RPMI7951 (cell line): ENCODE results near the gene ADARB2. TPM values are rescaled to one million over a fixed set of nuclear protein-coding genes. Genes with fewer than 3 reads are reported as not detected.

Experiments used
- DNase-seq: peaks from one replicate; pipeline ENCODE4 v3.0.0-alpha.2; 2012; ENCODE audit warnings: low read depth
- total RNA-seq: library from RNA; depleted of rRNA; stranded (reverse); fragments of >200 nt; shearing (Covaris generic); gene quantifications from 2 replicates; pipeline ENCODE4 v1.2.3, GENCODE V29; 2014

ADARB2 gene
- total RNA-seq, 1 experiment from 2014 or later: not detected

- no peak for DNase-seq
These were observed 122.0 kb downstream of the ADARB2 start for GRCh38 chr10:1615186-1615954.

DNA sequence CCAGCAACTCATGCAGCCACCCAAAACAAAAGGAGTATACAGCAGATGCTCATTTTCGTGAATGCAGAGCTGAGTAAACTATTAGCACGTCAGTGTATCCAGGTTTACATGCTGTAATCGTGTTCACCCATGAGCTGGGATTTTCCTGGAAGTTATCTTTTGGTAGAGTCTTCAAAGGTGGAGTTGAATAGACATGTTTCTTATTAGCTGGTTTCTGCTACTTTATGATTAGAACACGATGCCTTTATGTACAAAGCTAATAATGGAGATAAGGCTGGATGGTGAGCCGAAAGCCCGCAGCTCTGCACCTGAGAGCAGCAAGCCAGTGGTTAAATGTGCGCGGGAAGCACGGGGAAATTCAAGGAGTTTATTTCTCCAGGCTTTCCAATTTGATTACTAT is 123.8 kb downstream of the ADARB2 start:
- DNase-seq: no peak

DNA sequence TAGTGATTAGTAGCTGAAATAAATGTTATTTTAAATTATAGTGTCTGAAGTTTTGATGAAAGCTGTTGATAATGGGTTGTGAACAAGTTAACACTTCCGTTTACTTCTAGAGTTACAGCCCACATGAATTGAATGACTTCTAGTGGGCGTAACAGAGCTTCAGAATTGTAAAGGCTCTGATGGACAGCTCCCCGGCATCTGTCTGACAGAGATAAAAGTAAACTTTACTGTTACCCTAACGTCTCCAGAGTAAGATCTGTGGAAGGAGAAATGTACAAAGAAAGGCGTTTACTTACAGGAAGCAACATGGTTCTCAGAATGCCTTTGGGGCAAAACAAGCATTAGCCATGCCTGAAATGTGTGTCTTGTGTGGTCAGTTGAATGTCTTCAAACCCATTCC is 124.4 kb downstream of the ADARB2 start:
- DNase-seq: no peak

DNA sequence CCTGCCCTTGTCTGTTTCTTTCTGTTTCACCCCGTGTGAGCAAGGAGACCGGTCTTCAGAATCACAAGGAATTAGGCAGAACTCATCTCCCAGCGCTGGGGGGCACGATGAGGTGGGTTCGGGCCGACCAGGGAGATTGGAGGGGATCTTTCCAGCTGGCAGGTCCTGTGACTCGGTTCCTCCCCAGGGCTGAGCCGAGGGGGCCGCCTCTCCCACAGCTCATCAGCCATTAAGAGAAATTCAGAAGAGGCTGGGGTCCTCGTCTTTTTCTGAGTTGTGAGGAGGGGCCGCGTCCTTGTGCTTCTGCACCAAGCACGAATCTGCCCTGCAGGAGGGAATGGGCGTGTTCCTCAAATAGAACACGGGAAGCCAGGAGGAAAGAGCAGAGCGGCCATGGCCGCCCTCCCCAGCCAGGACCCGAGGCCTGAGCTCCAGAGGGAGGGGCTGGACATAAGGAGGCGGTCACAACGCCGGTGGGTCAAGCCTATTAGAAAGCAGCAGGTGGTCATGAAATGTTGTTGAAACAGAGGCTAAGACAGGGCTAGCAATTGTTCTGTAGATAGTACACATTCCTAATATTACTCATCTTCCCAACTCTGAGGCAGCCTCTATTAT is 125.3 kb downstream of the ADARB2 start:
- DNase-seq: no peak

DNA sequence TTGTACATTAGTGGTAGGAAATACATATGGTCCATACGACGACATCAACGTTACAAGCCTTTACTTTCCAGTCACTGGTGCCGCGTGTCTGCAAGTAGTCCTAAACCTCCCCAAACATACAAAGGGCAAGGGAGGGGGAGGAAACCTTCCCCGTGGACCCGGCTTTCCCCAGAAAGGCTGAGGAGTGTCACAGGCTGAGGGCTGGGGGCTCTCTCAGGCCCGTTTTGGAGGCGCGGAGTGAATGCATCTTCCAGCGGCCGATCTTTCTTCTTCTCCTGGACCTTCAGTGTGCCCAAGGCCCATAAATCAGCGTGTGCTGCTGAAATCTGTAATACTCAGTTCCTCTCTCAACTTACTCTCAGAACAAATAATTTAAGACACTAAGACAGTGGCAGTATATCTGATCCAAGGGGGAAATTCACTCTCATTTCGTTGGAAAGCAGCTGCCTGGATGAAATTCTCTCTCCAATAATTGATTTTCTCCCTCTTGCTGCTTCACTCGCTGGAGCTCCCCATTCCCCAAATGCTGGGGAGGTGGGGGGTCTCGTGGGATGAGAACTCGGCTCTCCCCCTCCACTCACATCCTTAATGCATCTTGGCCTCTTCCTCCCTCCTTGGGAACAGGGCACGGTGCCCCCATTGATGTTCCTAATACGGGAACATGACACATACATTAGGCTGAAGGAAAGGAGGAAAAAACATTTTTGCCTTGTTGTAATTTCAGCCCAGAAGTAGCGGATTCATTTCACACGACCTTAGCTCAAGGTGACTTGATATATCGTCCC is 126.1 kb downstream of the ADARB2 start:
- DNase-seq: no peak

DNA sequence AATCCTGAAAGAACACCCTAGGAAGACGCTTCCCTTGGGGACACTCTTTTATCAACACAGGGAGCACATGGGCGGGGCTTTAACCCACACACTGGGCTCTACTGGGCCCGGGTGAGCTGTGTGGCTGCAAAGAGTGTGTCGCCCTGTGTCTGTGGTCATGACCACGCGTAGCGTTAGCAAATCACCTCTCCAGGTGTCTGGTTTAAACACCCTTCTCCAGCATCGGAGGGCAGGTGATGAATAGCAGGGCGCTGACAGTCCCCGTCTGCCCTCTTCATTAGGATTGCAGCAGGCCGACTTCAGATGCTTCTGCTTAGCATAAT is 127.7 kb downstream of the ADARB2 start:
- no peak for DNase-seq

- DNase-seq: no peak
These were observed 128.3 kb downstream of the ADARB2 start for GRCh38 chr10:1608851-1609647.

- no peak for DNase-seq
These were observed 128.9 kb downstream of the ADARB2 start for GRCh38 chr10:1608408-1608807.

DNA sequence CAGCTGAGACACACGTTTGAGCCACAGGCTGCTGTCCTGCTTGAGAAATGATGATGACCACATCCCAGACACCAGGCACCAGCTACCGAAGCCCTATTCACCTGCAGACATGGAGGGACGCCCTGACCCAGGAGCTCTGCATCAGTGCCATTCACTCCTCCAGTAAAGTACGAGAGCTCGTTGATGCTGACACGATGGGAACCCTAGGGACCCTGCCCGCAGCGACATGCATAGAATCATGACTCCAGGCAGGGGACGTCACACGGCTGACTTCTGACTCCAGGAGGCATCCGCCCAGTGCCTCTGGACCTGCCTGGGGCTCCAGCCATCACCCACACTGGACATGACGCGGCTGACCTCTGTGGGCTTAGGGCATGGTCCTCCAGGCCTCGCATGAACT is 129.9 kb downstream of the ADARB2 start:
- DNase-seq: no peak

- no peak for DNase-seq
These were observed 131.1 kb downstream of the ADARB2 start for GRCh38 chr10:1605999-1606940.

GRCh38 chr10:1605121-1605520 is 132.2 kb downstream of the ADARB2 start:
- DNase-seq: no peak

GRCh38 chr10:1604246-1604645 is 133.1 kb downstream of the ADARB2 start:
- DNase-seq: no peak

- no peak for DNase-seq
These were observed 134.1 kb downstream of the ADARB2 start for GRCh38 chr10:1603181-1603580.

- no peak for DNase-seq
These were observed 135.3 kb downstream of the ADARB2 start for GRCh38 chr10:1602037-1602484.

DNA sequence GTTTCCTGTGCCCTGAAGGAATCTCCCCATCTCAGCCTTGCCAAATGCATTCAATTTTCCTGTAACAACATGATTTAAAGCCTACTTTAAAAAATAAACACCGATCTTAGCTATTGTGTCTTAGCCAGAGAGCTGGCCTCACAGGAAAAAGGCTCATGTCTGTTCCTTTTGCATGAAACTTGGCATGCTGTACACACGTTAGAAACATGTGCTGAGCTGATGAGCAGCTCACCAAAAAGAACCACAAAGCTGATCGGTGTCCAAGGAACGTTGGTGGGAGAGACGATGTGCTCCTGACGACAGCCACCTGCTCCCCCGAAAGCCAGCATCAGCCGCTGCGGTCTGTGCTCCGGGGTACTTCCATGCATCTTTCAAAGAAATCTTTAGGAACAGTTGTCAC is 135.9 kb downstream of the ADARB2 start:
- DNase-seq: no peak

GRCh38 chr10:1600861-1601260 is 136.5 kb downstream of the ADARB2 start:
- no peak for DNase-seq

GRCh38 chr10:1598393-1599153 is 138.8 kb downstream of the ADARB2 start:
- DNase-seq: no peak

DNA sequence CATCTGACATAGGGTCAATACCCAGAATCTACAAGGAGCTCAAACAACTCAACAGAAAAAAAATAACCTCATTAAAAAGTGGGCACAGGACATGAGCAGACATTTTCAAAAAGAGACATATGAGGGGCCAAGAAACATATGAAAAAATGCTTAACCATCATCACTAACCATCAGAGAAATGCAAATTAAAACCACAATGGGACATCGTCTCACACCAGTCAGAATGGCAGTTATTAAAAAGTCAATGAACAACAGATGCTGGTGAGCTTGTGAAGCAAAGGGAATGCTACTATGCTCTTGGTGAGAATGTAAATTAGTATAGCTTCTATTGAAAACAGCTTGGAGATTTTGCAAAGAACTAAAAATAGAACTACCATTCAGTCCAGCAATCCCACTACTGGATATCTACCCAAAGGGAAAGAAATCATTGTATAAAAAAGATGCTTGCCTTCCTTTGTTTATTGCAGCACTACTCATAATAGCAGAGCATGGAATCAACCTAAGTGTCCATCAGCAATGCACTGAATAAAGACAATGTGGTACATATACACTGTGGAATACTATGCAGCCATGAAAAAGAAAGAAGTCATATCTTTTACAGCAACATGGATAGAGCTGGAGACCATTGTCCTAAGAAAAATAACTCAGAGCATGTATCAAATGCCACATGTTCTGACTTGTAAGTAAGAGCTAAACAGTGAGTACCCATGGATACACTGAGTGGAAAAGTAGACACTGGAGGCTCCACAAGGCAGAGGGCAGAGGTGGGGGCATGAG is 139.8 kb downstream of the ADARB2 start:
- DNase-seq: no peak

DNA sequence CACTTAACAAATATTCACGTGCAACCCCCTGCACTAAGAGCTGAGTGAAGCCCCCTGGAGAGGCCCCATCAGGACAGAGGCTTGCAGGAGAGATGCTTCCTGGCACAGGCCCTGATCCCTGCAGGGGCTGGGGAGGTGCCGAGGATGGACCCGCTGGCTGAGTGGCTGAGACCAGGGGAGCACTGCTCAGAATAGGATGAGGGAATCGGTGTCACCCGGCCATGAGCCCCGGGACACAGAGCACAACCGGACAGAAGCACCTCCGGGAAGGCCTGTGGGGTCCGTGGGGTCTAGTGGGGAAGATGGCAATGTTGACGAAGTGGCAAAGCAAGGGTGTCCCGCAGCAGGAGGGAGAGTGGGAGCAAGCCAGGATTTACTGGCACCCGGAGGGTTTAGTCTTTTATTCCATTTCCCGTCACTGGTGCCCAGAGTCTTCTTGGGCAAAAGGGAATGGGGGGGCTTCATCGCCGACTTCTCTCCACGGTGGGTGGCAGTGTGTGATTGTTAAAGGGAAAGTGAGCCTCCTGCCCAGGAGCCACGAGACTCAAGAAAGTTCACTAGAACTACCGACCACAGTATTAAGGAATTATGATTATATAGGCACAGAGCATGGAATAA is 140.7 kb downstream of the ADARB2 start:
- no peak for DNase-seq
